KOPT-K1 (cell line): ENCODE measurements around the gene FAM83C.

ENCODE experiments used
- H3K27ac ChIP-seq: fragments of 200-600 bp; sonication (generic); 2 replicates; pipeline ENCODE4 v1.5.1; 2016; ENCODE audit warnings: antibody characterized with exemption, mild to moderate bottlenecking, low read depth, low read length; ENCODE audit not compliant: poor library complexity, severe bottlenecking
- H3K36me3 ChIP-seq: fragments of 200-600 bp; sonication (generic); 2 replicates; pipeline ENCODE4 v1.5.1; 2017; ENCODE audit warnings: antibody characterized with exemption, mild to moderate bottlenecking, low read length, moderate library complexity; ENCODE audit not compliant: insufficient read depth
- H3K9me3 ChIP-seq: fragments of 200-600 bp; sonication (generic); 2 replicates; pipeline ENCODE4 v1.5.1; 2017; ENCODE audit warnings: antibody characterized with exemption, low read length, mild to moderate bottlenecking; ENCODE audit not compliant: insufficient read depth, poor library complexity, severe bottlenecking

The FAM83C gene

DNA sequence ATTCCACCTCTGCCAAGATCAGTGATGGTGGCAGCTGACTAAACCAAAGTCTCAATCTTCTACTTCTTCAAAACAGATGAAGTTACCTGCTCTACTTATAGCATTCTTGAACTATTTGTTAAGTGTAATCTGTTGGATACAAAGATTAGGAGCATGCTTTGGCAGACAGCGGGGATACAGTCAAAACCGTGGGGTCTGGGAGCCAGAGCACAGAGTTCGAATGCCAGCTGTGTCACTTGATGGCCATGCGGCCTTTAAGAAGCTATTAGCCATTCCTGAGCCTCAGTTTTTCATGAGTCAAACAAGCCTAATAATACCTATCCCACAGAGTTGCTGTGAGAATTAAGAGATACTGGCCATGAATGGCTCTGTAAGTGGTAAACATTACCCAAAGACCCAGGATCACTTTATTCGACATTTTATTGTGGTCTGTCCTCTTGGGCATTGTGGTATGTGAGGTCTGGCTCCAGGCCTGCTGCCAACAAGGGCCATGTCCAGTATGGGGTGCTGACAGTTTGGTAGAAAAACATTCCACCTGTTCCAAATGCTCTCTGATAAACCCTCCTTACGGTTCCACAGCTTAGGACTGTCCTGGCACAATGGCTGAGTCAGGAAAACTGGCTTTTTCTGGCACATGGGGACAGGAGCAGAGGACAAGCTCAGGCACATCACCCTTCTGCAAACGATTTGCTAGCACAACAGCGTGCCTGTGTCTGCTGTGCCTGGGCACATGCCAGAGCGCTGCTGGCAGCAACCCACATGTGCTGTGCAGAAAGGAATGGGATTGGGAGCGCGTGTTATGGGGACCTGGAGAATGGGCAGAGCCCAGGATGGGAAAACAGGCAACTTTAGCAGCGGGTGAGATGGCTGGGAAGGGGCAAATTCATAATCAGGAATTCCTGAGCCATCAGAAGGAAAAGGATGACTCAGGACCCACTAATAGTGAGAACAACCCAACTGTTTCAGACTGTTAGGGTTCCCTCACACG lies 15.7 kb upstream of the FAM83C start:
- Histone ChIP-seq H3K36me3 (peaks cover 62% of the 10 kb centered on the region; the same call in 1 of the 2 replicates), H3K27ac (no peak overlapping the region), H3K9me3 (no peaks in the 10 kb centered on the region)

DNA sequence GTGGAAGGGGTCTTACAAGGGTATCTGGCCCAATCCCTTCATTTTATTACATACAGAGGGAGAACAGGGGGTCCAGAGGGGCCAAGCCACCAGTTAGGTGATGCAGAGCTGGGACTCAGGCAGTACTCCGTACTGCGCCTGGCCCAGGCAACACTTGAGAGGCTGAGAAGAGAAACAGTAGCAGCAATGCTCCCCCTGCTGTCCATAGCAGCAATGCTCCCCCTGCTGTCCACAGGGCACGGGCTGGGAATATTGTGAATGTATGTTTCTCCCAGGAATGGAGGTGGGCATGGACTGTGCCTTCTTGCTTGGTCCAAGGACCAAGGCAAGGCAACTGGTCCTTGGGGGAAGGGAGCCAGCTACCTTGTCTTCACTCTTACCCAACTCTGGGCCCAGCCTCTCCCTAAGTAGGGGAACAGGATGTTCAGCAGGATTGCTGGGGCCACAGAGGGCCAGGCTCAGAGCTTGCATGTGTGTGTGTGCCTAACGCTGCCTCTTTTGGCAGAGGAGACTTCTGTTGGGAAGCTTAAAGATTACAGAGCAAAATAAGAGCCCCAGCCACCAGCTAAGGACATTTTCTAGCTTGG lies 14.8 kb upstream of the FAM83C start:
- Histone ChIP-seq H3K9me3 (no peaks in the 10 kb centered on the region), H3K27ac (no peak overlapping the region), H3K36me3 (peaks cover 60% of the 10 kb centered on the region; the same call in 1 of the 2 replicates)

- Histone ChIP-seq H3K9me3 (no peaks in the 10 kb centered on the region), H3K27ac (no peak overlapping the region), H3K36me3 (peaks cover 59% of the 10 kb centered on the region; the same call in 1 of the 2 replicates)
These were observed 13.7 kb upstream of the FAM83C start for GRCh38 chr20:35305682-35306556.

DNA sequence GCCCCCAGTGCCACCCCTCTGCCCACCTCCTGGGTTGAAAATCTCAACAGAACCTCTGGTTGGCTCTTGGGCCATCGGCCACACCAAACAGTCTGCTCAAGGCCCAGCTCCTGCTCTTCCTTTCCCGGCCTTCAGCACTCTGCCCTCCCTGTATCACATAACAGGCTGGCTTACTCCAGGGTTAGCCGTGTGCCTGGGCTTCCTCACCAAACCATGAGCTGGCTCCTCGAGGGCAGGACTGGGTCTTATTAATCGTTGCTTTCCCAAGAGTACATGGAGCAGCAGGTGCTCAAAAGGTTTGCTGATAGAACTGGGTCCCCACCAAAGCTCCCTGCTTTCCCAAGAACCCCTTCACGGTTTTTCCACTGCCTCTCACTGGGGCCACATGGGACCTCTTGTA lies 12.7 kb upstream of the FAM83C start:
- Histone ChIP-seq H3K27ac (no peak overlapping the region), H3K9me3 (no peaks in the 10 kb centered on the region), H3K36me3 (peaks cover 56% of the 10 kb centered on the region; the same call in 1 of the 2 replicates)

GRCh38 chr20:35303735-35304491 lies 11.7 kb upstream of the FAM83C start:
- no peaks in the 10 kb centered on the region for H3K9me3 ChIP-seq
- no peak overlapping the region for H3K27ac ChIP-seq
- H3K36me3 ChIP-seq: peaks cover 46% of the 10 kb centered on the region; the same call in 1 of the 2 replicates

DNA sequence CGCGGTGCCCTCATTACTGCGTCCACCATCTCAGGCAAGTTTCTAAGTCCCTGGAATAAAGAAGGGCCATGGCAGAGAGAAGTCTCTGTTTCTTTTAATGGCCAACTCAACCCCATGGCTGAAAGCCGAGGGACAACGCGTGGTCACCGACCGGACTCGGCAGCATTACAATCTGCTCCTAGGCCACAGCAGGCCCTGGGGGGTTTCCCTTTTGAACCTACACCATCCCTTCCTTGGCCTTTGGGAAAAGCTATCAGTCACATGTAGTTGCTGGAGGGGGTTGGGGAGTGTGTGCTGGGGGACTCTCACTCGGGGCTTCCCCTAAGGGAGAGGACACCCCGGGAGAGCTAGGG lies 11.1 kb upstream of the FAM83C start:
- H3K36me3 ChIP-seq: peaks cover 40% of the 10 kb centered on the region; the same call in 1 of the 2 replicates
- H3K9me3 ChIP-seq: no peaks in the 10 kb centered on the region
- no peak overlapping the region for H3K27ac ChIP-seq

DNA sequence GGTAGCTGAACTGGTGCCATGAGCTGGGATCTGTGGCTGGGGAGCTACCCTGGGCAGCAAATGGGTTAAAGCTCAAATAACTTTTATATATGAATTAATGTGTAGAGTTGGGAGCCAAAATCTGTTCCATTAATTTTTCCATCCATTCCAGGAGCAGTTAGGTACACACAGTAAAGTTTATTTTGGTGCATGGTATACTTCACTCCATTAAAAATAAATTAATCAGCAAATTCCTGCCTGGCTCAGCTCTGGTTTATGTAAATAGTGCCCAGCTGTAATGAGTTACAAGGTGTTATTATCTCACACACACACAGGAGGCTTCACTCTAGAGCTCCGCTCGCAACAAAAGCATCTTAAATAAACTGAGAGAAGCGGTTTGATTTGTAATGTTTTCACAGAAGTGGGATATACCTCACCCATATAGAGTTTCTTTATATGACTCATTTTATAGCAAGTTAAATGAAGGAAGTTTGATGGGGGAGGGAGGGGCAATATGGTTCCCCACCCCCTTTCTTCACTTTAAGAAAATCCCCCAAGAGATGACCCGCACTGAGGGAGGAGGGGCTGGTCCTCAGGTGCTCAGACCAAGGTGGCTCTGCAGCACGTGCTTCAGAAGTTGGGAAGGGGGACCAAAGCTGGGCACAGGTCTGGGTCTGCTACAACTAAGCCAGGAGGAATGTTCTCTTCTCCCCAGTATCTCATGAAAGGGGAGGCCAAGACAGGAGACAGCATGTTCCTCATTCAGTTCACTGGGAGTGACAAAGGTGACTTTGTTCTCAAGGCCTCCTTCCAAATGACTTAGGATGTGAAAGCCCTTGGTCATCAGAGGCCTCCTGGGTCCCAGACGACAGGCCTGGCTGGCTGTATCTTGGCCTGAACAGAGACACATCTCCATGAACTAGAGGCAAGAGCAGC lies 10.5 kb upstream of the FAM83C start:
- no peaks in the 10 kb centered on the region for H3K9me3 ChIP-seq
- peaks cover 36% of the 10 kb centered on the region; the same call in 1 of the 2 replicates for H3K36me3 ChIP-seq
- H3K27ac ChIP-seq: no peak overlapping the region

GRCh38 chr20:35301426-35301825 lies 9.2 kb upstream of the FAM83C start:
- H3K9me3 ChIP-seq: no peaks in the 10 kb centered on the region
- no peak overlapping the region for H3K27ac ChIP-seq
- H3K36me3 ChIP-seq: peaks cover 33% of the 10 kb centered on the region; the same call in 1 of the 2 replicates

GRCh38 chr20:35300469-35301262 lies 8.4 kb upstream of the FAM83C start:
- Histone ChIP-seq H3K9me3 (no peaks in the 10 kb centered on the region), H3K36me3 (peaks cover 26% of the 10 kb centered on the region; the same call in 1 of the 2 replicates), H3K27ac (no peak overlapping the region)

- peaks cover 18% of the 10 kb centered on the region; the same call in 1 of the 2 replicates for H3K36me3 ChIP-seq
These were observed 7.6 kb upstream of the FAM83C start for GRCh38 chr20:35299780-35300179.

GRCh38 chr20:35298264-35298663 lies 6.0 kb upstream of the FAM83C start:
- H3K36me3 ChIP-seq: peaks cover 14% of the 10 kb centered on the region; the same call in 1 of the 2 replicates
- H3K27ac ChIP-seq: no peak overlapping the region

More at GRCh38 chr20:35299780-35300179, 7.6 kb upstream of the FAM83C start:
- Histone ChIP-seq H3K9me3 (no peaks in the 10 kb centered on the region), H3K27ac (no peak overlapping the region)

GRCh38 chr20:35297740-35298139 lies 5.5 kb upstream of the FAM83C start:
- H3K36me3 ChIP-seq: peaks cover 9% of the 10 kb centered on the region; the same call in 1 of the 2 replicates
- no peak overlapping the region for H3K27ac ChIP-seq
- no peaks in the 10 kb centered on the region for H3K9me3 ChIP-seq

More at GRCh38 chr20:35298264-35298663, 6.0 kb upstream of the FAM83C start:
- no peaks in the 10 kb centered on the region for H3K9me3 ChIP-seq

- H3K9me3 ChIP-seq: no peaks in the 10 kb centered on the region
- H3K36me3 ChIP-seq: 0 out of 2 replicates have a peak, but pooled peaks cover 6% of the 10 kb centered on the region
- no peak overlapping the region for H3K27ac ChIP-seq
These were observed 4.9 kb upstream of the FAM83C start for GRCh38 chr20:35297155-35297554.
